Activated CD4-positive, alpha-beta T cell treated with anti-CD3 and anti-CD28 coated beads, Interleukin-2, Interleukin-4, amounts not matched to agents 100 ng/mL and 50 ng/mL, durations not matched to agents 16 hours and 8 hours (primary cell): ENCODE measurements around the gene SLPI.

ENCODE experiments used
- DNase-seq: peaks from one replicate; pipeline ENCODE4 v3.0.0-alpha.2; 2020; ENCODE audit warnings: low spot score

SLPI gene, protein sequence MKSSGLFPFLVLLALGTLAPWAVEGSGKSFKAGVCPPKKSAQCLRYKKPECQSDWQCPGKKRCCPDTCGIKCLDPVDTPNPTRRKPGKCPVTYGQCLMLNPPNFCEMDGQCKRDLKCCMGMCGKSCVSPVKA

DNA sequence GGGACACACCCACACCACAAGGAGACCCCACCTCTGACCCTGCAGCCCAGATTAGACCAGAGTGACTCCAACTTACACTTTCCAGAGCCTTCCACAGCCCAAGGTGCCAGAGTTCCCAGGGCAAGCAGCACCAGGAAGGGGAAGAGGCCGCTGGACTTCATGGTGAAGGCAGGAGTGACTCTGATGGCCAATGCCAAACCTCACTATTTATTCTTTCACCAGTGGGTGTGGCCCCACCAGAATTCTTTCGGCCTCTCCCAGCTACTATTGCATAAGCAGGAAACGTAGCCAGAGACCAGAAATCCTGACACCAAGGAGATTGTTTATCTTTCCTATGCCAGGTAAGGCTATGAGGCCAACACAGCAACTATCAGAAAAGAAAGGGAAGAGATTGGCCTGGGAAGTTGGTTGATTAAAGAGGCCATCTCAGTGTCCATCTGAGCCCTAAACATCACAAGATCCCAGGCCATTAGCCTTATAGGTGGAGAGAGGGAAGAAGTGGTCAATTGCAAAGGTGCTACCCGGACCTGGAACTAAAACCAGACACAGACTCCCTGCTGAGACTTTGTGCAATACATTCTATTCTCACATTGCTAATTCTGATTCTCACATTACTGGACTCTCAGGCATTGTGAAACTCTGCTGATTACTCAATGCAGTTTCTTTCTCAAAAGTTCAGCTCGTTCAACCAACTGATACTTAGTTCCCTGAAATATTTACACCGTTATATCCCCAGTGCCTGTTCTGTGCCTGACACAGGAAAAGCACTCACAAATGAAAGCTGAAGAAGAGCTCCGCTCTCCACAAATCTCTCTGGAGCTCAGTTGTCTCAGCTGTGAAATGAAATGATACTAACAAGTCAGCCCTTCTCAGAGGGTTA, at the start of gene SLPI:
TSS of gene SLPI (minus strand) at position 182 of the 880 bp plus-strand sequence. CDS start at position 161, 21 bp downstream.
- DNase-seq = peak; percentile 42

DNA sequence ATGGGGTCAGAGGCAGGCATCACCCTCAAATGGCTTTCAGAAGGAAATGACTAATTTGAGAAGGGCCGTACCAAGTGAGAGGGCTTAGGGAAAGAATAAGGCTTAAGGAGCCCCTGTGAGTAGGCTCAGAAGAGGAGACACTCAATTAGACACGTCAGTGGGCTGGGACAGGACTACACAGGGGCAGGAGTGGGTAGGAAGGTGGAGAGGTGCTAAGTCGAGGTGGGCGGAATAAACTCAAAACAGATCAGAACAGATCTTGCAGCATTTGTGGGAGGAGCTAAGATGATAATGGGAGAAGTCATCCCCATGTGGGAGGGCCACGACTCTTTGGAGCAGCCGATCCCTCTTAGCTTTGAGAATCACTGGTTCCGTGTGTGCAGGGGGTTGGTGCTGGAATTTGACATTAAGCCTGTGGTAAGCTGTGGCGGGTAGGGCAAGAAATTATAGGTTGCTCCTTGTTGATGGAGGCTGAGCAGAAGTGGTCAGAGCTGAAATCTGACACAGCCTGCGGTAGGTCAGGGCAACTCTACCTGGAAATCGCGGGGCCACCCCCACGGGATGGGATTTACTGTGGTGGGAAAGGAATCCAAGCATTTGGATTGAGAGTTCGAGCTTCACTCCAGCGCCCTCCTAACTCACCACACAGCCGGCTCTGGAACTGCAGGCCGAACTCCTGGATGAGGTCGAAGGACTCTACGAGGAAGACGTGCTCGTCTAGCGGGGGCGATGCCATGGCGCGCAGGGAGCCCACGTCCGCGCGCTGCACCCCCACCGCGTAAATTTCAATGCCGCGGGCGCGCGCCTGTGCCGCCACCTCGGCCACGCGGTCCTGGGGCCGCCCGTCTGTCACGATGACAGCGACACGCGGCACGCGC, 49.5 kb upstream of the SLPI start:
- DNase-seq = peak; percentile 45

DNA sequence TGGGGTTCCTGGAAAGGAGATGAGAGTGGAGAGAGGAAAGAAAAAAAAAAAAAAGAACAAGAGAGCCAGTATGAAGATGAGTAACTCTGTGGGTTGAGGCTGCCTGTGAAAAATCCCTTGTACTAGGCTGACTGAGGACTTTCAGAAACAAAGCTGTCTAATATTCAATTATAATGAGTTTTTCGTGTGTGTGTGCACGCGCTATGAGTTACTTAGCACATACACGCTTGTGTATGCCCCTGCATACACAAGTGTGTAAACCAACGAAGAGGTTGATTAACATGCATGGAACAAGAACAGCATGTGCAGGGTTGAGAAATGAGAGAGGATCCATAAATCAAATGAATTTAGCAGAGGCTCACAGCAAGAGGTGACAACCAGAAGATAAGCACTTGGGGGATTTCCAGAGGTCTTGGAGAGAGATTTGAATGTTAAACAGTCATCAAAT, 47.5 kb upstream of the SLPI start:
- DNase-seq = peak; percentile 60

DNA sequence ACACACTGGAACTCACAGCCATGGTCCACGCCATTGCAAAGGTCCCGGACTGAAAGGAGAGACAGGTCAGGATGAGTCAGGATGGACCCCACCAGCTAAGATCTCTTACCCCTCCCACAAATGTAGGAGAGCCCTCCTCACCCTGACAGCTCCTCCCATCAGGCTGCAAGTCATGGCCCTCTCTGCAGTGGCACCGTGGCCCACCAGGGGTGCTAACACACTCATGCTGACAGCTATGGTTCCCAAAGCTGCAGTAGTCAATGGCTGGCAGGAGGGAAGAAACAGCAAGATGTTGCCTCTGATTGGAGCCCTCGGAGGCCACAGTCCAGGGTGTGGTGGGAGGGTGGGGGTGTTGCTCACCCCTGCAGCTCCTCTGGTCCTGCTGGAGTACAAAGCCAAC, 46.6 kb upstream of the SLPI start:
- peak; percentile 71 for DNase-seq

DNA sequence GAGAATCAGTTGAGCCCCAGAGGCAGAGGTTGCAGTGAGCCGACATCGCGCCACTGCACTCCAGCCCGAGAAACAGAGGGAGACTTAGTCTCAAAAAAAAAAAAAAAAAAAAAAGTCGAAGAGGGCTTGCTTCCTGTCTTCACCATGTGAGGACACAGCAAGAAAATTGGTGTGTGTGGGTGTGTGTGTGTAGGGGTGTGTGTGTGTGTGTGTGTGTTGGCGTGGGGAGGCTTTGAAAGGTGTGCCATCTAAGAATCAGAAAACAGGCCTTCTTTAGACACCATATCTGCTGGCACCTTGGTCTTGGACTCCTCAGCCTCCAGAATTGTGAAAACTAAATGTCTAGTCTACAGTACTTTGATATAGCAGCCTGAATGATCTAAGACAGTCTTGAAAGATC, 45.4 kb upstream of the SLPI start:
- DNase-seq = no peak

DNA sequence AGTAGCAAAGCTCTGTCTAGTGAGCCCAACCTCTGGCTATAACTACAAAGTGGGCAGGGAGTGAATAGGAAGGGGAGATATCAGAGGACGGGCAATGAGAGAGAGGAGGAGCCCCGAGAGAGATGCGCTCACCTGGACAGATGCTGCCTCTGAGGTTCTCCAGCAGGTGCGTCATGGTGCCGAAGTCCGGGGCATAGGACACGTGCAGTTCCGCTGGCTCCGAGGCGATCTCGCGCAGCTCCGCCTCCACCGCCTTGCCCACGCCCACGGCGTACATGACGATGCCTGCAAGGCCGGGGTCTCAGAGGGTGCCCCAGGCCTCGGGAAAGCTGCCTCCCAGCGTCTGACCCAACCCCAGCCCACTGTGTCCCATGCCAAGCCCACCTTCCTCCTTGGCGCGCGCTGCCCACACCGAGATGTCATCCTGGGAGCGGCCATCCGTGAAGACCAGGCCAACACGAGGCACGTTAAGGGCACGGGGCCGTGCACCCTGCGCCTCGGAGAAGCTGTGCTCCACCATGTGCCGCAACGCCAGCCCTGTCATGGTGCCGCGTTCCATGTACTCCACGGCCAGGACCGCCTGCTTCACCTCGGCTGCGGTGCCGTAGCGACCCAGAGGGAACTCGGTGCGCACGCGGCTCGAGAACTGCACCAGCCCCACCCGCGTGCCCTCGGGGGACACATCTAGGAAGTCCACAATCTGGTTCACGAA, 43.6 kb upstream of the SLPI start:
- DNase-seq = no peak

DNA sequence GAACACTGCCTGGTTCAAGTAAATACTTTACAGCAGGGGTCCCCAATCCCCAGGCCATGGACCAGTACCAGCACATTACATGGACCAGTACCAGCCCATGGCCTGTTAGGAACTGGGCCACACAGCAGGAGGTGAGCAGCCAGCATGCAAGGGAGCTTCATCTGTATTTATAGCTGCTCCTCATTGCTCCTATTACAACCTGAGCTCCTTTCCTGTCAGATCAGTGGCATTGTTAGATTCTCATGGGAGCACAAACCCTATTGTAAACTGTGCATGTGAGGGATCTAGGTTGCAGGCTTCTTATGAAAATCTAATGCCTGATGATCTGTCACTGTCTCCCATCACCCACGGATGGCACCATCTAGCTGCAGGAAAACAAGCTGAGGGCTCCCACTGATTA, 40.3 kb upstream of the SLPI start:
- DNase-seq = no peak

DNA sequence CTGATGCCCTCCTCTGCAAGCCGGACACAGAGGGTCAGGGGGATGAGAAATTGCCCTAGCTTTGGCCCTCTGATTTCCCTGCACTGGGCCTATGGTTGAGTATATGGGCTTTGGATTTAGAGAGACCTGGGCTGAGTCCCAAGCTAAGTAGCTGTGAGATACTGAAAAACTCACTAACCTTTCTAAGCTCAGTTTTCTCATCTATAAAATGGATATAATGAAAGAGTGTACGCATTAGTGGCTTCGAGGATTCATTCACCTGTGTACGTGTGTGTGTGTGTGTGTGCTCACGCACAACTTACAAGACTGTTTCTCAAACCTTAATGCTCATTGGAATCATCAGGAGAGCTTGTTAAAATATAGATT, 39.6 kb upstream of the SLPI start:
- DNase-seq = no peak

DNA sequence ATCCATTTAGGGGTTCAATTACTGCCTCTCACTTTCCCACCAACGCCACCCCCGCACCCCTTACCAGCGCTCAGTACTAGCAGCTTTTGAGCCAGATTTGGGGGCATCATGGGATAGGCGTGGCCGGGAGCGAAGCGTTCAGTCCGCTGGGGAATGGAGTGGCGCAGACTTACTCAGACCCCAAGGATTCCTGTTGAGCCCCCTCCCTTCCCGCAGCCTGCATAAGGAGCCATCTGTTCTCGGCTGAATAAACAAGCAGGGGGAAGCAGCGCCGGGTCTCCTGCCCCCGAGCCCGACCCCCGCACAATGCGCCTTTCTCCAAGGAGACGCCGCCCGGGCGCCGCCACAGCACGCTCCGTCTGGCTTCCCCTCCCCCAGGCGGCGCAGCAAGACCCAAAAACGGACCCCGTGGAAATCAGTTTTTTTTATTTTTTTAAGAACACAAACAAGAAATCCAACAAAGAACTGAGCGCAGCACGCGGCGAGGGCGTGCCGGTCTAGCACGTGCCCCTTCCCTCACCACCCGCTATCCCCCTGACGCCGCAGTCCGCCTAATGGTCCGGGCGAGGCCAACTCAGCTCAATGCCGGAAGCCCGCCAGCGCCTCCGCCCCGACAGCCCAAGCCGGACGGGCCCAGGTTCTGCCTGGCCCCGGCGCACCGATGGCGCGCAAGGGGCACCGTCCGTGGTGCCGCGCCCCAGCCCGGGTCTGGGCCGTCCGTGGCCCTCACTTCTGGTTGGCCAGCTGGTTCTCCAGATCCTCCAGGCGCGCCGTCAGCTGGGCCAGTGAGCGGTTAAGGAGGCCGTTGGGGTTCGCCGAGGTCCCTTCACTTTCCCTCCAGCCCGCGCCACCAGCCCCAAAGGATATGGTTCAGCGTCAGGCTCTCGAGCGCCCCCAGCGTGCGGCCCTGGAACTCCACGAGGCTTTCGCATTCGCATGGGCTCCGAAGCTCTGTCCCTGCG, 39.0 kb upstream of the SLPI start:
- DNase-seq = peak; percentile 85

DNA sequence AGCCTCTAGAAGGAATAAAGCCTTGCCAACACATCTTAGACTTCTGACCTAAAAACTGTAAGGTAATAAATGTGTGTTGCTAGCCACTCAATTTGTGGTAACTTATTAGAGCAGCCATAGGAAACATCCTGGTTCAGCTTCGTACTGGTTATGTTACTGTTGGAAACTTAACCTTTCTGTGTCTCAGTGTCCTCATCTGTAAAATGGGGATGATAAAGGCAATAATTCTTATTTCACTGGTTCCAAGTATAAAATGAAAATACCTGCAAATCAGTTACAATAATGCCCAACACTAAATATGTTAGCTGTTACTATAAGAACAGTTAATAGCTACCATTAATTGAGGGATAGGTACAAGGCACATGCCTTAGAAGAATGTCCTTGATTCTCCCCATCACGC, 38.0 kb upstream of the SLPI start:
- DNase-seq = no peak

DNA sequence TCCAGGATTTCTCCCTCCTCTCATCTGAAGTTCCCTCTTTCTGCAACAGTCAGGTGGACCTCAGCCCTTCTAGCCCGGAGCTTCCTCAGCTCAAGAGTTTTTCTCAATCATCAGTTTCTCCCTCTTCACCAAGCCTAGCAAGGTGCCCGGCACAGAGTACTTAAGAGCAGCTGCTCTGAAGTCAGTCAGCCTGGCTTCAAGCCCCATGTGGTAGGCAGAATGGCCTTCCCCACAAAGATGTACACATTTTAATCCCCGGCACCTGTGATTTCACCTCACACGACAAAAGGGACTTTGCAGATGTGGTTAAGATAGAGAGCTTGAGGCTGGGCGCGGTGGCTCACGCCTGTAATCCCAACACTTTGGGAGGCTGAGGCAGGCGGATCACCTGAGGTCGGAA, 37.2 kb upstream of the SLPI start:
- DNase-seq = no peak

DNA sequence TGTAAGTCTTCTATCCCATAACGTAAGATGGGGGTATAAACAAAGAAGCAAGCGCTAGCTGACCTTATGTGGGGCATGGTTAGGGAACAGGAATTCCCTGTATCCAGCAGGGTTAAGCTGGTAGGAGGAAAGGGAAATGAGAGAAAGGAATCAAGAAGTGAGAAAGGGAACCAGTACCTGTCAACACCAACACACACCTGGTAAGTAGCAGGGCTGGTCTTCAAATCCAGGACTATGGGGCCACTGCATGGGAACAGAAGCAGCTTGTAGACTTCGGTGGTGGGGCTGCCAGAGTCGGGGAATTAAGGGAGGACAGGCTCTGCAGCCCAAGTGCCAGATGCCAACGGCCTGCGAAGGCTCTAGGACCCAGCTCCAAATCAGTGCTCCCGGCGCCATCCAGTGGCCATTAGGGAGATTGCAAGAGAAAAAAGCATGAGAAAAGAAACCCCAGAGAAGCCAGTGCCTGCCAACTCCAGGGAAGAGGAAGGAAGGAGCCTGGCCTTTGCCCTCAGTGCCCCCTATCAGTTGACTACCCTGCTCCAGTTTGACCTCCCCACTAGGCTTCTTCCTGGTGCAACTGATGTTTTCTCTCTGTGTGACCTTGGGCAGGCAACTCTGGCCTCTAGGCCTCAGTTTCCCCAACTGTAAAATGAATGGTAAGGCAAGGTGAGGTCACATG, 36.5 kb upstream of the SLPI start:
- DNase-seq = peak; percentile 76

DNA sequence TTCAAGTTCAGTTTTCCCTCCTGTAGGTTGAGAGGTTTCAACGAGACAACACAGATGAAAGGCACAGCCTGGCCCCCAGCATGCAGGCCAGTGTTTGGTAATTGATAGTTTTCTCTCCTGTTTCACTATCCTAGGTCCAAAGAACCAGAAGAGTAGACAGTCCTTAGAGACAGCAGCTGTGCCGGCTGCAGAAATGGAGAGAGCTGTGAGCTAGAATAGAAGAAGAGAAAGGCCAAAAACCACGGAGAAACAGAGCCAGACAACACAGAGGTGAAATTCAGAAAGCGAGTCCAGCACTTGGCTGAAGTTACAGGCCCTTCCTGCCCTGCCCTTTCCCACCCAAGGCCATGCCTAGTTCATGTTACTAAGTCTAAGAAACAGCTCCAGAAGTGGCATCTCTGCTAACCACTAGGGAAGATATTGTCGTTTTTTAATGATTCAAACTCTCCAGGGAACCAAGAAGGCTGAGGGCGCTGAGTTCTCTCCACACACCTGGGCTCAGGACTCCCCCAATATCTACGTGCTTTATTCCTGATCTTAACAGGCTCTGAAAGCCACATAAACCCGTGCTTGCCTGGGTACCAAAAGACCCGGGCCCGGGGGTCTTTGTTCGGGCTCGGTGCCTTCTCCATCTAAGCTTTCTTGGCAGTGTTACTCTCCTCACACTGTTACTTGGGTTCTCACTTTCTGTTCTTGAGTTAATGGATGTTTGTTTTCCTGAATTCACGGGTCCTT, 35.7 kb upstream of the SLPI start:
- DNase-seq = no peak

DNA sequence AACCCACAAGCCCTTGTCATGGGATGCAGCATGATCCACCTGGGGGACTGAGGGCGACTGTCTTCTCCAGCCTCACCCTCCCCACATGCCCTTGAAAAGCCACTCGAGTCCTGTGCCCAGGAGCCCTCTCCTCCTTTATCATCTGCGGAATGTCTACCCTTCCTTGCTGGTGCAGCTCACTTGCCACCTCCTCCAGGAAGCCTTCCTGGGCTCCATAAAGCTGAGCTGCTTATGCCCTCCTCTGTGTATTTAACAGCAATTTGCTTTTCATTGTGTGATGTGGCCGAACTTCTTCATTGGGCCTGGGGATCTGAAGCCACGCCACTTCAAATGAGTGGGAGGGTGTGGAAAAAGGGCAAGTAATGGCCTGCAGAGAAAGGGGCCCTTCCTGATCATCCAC, 34.5 kb upstream of the SLPI start:
- no peak for DNase-seq

DNA sequence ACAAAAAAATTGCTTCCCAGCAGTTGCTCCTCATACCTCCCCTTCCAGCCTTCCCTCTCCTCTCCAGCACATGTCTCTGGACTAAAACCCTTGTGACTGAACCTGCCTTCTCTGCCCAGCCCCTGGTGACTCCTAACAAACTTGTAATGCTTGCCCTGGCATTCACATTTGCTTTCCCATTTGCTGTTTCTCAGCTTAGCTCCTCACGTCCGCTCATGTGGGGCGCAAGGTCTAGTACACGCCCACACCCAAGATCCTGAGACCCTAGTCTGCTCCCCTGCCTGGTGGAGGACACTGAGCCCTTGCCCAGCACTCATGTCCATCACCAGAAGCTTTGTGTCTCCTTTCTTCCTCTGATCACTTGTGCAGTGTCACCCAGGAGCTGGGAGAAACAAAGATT, 34.0 kb upstream of the SLPI start:
- no peak for DNase-seq

DNA sequence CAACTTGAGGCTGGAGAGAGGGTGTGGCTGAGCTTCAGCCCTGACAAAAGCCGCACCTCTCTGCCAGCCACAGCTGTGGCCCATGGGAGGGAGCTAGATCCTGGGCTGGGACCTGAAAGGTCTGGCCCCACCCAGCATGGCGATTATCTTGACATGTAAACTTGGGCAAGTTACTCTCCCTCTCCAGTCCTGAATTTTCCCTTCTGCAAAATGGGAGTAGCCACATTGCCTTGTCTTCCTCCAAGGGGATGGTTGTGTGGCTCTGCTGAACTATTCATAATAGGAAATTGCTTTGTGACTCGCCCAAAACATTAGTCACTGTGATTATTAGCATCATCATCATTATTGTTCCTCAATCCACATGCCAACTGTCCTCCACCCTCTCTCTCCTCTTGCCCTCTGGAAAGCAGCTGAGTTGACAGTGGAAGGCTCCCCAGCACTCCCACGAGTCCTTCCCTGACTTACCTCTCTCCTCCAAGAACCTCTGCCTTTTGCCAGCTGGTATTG, 29.2 kb upstream of the SLPI start:
- DNase-seq = no peak

DNA sequence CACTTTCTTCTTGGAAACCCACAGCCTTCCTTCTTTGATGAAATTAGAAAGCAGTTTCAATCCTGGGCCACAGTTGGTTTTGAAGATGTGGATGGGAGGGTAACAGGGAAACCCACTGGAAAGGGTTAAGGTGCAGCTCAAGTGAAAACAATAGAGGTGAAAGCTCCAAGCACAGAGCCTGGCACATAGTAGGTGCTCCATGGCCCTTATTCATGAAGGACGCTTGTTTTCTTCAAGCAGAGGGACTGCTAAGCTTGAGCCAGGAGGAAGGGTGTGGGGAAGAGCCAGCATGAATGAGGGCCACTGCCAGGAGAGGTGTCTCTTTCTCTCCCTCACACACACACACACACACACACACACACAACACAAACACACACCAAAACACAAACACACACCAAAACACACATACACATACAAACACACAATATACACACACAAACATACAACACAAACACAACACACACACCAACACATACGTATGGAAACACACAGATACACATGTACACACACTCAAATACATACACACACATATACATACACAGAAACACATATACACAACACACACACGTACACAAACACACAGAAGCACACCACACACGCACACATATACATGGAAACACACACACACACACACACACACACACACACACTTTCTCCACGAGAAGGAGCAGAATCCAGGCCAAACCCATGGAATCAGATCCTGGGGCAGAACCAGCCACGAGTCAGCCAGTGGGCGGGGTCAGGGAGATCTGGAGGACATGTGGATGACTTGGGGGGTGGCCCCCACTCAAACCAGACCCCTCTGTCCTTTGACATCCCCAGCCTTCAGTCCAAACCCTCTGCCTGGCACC, 28.6 kb upstream of the SLPI start:
- no peak for DNase-seq

DNA sequence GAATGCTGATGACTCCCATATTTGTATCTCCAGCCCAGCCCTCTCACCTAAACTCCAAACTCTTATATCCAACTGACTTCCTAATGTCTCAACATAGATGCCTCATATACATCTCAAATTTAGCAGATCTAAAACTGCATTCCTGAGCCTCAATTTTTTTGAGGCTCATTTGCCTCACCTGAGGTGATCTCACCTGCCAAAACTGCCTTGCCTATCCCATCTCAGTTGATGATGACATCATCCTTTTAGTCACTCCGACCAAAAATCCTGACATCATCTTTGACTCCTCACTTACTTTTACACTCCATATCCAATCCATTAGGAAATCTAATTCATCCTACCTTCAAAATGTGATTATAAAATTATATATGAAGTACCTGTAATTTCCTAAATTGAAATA, 25.6 kb upstream of the SLPI start:
- no peak for DNase-seq

DNA sequence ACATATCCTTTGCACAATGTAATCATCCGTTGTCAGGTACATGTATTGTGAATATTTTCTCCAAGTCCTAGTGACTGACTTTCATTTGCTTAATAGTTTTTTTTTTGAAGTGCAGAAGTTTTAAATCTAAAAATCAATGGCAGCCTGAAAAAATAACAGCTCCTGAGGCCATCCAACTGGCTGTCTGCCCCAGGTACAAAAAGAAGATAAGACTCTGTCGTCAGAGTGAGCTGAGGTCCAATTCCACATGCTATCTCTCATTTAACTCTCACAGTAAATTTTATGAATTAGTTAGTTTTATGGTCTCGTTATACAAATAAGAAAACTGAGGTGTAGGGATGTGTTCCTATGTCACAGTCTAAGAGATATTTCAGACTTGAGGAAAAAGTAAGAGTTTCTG, 21.0 kb upstream of the SLPI start:
- no peak for DNase-seq
